ENCODE measurements around the gene KLF5.

Gene KLF5

DNA sequence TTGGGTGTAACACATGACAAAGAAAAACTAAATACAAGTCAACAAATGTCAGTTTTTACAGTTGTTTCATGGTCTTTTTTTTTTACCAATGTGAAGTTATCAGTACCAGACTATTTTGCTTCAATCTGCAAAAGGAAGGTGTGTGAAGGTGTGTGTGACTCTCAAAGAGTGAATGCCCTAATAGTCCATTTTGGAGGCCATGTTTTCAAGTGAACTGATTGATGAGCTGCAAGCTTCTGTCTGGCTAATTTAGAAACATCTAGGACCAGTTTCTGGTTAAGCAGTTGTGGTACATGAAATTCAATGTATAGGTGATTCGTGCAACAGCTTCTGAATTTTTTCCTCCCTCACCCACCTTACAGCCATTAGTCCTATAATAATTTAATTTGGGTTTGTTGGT lies 16.1 kb downstream of the KLF5 start:
- no peak for TF ChIP-seq CTCF (conservative IDR thresholded peaks at IDR 0.05; ENCODE audit: low read depth, low read length)
- Histone ChIP-seq H3K9ac (no peak overlapping the region), H3K4me3 (IDR thresholded peaks at IDR 0.05; ENCODE audit: insufficient read depth, low read depth, low read length) (no peak overlapping the region), H3K4me2 (no peak overlapping the region), H3K79me2 (ENCODE audit: insufficient read depth, low read depth) (no peaks in the 10 kb centered on the region), H2AFZ (ENCODE audit: low read depth) (no peak overlapping the region), H4K20me1 (ENCODE audit: insufficient read depth) (no peaks in the 10 kb centered on the region), H3K27ac (no peak overlapping the region), H3K4me1 (ENCODE audit: low read depth, poor library complexity, severe bottlenecking) (peaks cover 10% of the 10 kb centered on the region), H3K27me3 (ENCODE audit: insufficient read depth, low read depth) (no peaks in the 10 kb centered on the region), H3K36me3 (ENCODE audit: insufficient read depth) (no peaks in the 10 kb centered on the region)

DNA sequence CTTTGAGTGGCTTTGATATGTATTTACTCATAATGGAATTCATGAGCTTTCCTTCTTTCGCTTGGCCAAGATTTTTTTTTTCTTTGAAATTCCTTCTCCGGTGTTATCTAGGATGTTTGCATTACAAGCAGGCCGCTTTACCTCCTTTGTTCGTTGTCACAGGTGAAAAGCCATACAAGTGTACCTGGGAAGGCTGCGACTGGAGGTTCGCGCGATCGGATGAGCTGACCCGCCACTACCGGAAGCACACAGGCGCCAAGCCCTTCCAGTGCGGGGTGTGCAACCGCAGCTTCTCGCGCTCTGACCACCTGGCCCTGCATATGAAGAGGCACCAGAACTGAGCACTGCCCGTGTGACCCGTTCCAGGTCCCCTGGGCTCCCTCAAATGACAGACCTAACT lies 16.7 kb downstream of the KLF5 start:
- H3K9ac ChIP-seq: no peak overlapping the region
- H3K36me3 ChIP-seq (ENCODE audit: insufficient read depth): no peaks in the 10 kb centered on the region
- peaks cover 10% of the 10 kb centered on the region for H3K4me1 ChIP-seq (ENCODE audit: low read depth, poor library complexity, severe bottlenecking)
- TF ChIP-seq CTCF (conservative IDR thresholded peaks at IDR 0.05; ENCODE audit: low read depth, low read length): no peak
- no peak overlapping the region for H2AFZ ChIP-seq (ENCODE audit: low read depth)
- H4K20me1 ChIP-seq (ENCODE audit: insufficient read depth): no peaks in the 10 kb centered on the region
- no peaks in the 10 kb centered on the region for H3K27me3 ChIP-seq (ENCODE audit: insufficient read depth, low read depth)
- no peak overlapping the region for H3K4me2 ChIP-seq
- no peak overlapping the region for H3K27ac ChIP-seq
- no peak overlapping the region for H3K4me3 ChIP-seq (IDR thresholded peaks at IDR 0.05; ENCODE audit: insufficient read depth, low read depth, low read length)
- H3K79me2 ChIP-seq (ENCODE audit: insufficient read depth, low read depth): no peaks in the 10 kb centered on the region

DNA sequence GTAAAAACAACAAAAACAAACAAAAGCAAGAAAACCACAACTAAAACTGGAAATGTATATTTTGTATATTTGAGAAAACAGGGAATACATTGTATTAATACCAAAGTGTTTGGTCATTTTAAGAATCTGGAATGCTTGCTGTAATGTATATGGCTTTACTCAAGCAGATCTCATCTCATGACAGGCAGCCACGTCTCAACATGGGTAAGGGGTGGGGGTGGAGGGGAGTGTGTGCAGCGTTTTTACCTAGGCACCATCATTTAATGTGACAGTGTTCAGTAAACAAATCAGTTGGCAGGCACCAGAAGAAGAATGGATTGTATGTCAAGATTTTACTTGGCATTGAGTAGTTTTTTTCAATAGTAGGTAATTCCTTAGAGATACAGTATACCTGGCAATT lies 17.1 kb downstream of the KLF5 start:
- no peaks in the 10 kb centered on the region for H3K36me3 ChIP-seq (ENCODE audit: insufficient read depth)
- H3K4me1 ChIP-seq (ENCODE audit: low read depth, poor library complexity, severe bottlenecking): peaks cover 10% of the 10 kb centered on the region
- no peak for TF ChIP-seq CTCF (conservative IDR thresholded peaks at IDR 0.05; ENCODE audit: low read depth, low read length)
- H2AFZ ChIP-seq (ENCODE audit: low read depth): no peak overlapping the region
- no peaks in the 10 kb centered on the region for H3K27me3 ChIP-seq (ENCODE audit: insufficient read depth, low read depth)
- no peaks in the 10 kb centered on the region for H4K20me1 ChIP-seq (ENCODE audit: insufficient read depth)
- H3K27ac ChIP-seq: no peak overlapping the region
- no peak overlapping the region for H3K4me2 ChIP-seq
- H3K4me3 ChIP-seq (IDR thresholded peaks at IDR 0.05; ENCODE audit: insufficient read depth, low read depth, low read length): no peak overlapping the region
- H3K79me2 ChIP-seq (ENCODE audit: insufficient read depth, low read depth): no peaks in the 10 kb centered on the region
- no peak overlapping the region for H3K9ac ChIP-seq

DNA sequence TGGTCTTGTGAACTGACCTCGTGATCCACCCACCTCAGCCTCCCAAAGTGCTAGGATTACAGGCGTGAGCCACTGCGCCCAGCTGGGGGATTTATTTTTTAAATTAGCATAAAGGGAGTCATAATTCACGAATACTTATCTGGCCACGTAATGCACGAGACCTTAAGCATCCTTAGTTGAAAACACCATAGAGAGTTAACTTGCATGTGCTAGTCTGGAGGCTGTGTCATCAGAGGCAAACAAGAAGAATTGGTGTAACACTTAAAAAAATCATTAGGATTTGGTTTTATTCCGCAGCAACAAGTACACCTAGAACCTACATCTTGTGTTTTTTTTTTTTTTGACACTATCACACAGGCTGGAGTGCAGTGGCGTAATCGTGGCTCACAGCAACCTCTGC lies 19.1 kb downstream of the KLF5 start:
- Histone ChIP-seq H3K79me2 (ENCODE audit: insufficient read depth, low read depth) (no peaks in the 10 kb centered on the region), H3K9ac (no peak overlapping the region), H3K27ac (no peak overlapping the region), H2AFZ (ENCODE audit: low read depth) (no peak overlapping the region), H3K4me3 (IDR thresholded peaks at IDR 0.05; ENCODE audit: insufficient read depth, low read depth, low read length) (no peak overlapping the region), H3K4me2 (no peak overlapping the region), H4K20me1 (ENCODE audit: insufficient read depth) (no peaks in the 10 kb centered on the region), H3K36me3 (ENCODE audit: insufficient read depth) (no peaks in the 10 kb centered on the region), H3K4me1 (ENCODE audit: low read depth, poor library complexity, severe bottlenecking) (peaks cover 10% of the 10 kb centered on the region), H3K27me3 (ENCODE audit: insufficient read depth, low read depth) (no peaks in the 10 kb centered on the region)
- no peak for TF ChIP-seq CTCF (conservative IDR thresholded peaks at IDR 0.05; ENCODE audit: low read depth, low read length)

DNA sequence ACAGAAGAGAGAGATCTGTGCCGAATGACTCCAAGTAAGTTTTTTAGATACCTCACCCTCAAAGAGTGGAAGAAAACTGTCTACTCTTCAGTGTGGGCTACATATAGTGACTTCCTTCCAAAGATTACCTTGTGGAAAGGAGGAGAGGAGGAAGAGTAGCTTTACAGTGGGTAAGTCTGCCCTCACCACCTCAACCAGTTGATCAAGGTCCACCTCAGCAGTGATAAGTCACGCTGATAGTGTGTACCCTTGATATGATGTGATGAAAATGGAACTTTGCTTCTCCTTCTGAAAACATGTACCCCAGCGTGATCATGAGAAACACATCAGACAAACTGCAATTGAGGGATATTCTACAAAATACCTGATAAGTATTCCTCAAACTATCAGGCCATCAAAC lies 20.6 kb downstream of the KLF5 start:
- no peak for TF ChIP-seq CTCF (conservative IDR thresholded peaks at IDR 0.05; ENCODE audit: low read depth, low read length)

More for the DNA sequence above, 20.6 kb downstream of the KLF5 start:
- H3K79me2 ChIP-seq (ENCODE audit: insufficient read depth, low read depth): no peaks in the 10 kb centered on the region
- no peaks in the 10 kb centered on the region for H4K20me1 ChIP-seq (ENCODE audit: insufficient read depth)
- no peak overlapping the region for H3K9ac ChIP-seq
- H3K4me3 ChIP-seq (IDR thresholded peaks at IDR 0.05; ENCODE audit: insufficient read depth, low read depth, low read length): no peak overlapping the region
- no peak overlapping the region for H2AFZ ChIP-seq (ENCODE audit: low read depth)
- no peaks in the 10 kb centered on the region for H3K27me3 ChIP-seq (ENCODE audit: insufficient read depth, low read depth)
- peaks cover 3% of the 10 kb centered on the region for H3K4me1 ChIP-seq (ENCODE audit: low read depth, poor library complexity, severe bottlenecking)
- no peak overlapping the region for H3K4me2 ChIP-seq
- H3K27ac ChIP-seq: no peak overlapping the region
- H3K36me3 ChIP-seq (ENCODE audit: insufficient read depth): no peaks in the 10 kb centered on the region

All from KMS-11 (cell line).